ENCODE measurements around the gene POMT1. TPM values are rescaled to one million over a fixed set of nuclear protein-coding genes. Genes with fewer than 3 reads are reported as not detected.
A peak's percentile ranks its signal among the peaks of the same experiment; 100 is the strongest.

Gene POMT1
- total and polyA plus RNA-seq, 4 donors, result 11.9 to 28.3 (median 23.1) TPM

- 90 to 94% methylated on average over 9 of the region's 9 CpGs for WGBS, 2 donors
- DNase-seq (no peak), ATAC-seq (ENCODE audit: insufficient read depth, low FRiP score) (no peak)
- Histone ChIP-seq H3K4me3 (no peak overlapping the region), H3K9me3 (ENCODE audit: control insufficient read depth in 4 of 4, insufficient read depth in 3 of 4, low read length in 3 of 4) (no peaks in the 10 kb centered on the region), H3K36me3 (ENCODE audit: control insufficient read depth in 4 of 4, insufficient read depth in 4 of 4, low read length in 4 of 4) (peaks cover 21 to 90% (median 80%) of the 10 kb centered on the region in 4 donors), H3K27ac (ENCODE audit: low read depth in 1 of 2, low read length in 1 of 2) (peak overlapping the region in 1 of 2 donors; percentile 76), H3K4me1 (ENCODE audit: control insufficient read depth in 5 of 5, insufficient read depth in 5 of 5, low read length in 5 of 5) (no peaks in the 10 kb centered on the region), H3K27me3 (ENCODE audit: control insufficient read depth in 3 of 3, insufficient read depth in 3 of 3, low read length in 2 of 3) (no peaks in the 10 kb centered on the region), H3K9ac (ENCODE audit: insufficient read depth in 1 of 2, low read length in 2 of 2) (no peak overlapping the region)
- TF ChIP-seq CTCF (IDR thresholded peaks at IDR 0.05; ENCODE audit: control extremely low read depth, extremely low read depth), result no peak
These were observed 19.2 kb upstream of the POMT1 start for GRCh38 chr9:131483319-131484050.

- WGBS, 2 donors, result 98% methylated on average over 7 of the region's 7 CpGs
- Histone ChIP-seq H3K4me3 (no peak overlapping the region), H3K27me3 (ENCODE audit: control insufficient read depth in 3 of 3, insufficient read depth in 3 of 3, low read length in 2 of 3) (no peaks in the 10 kb centered on the region), H3K36me3 (ENCODE audit: control insufficient read depth in 4 of 4, insufficient read depth in 4 of 4, low read length in 4 of 4) (peaks cover 16 to 90% (median 77%) of the 10 kb centered on the region in 4 donors), H3K9ac (ENCODE audit: insufficient read depth in 1 of 2, low read length in 2 of 2) (no peak overlapping the region), H3K27ac (ENCODE audit: low read depth in 1 of 2, low read length in 1 of 2) (peak overlapping the region in 1 of 2 donors; percentile 76), H3K4me1 (ENCODE audit: control insufficient read depth in 5 of 5, insufficient read depth in 5 of 5, low read length in 5 of 5) (no peaks in the 10 kb centered on the region), H3K9me3 (ENCODE audit: control insufficient read depth in 4 of 4, insufficient read depth in 3 of 4, low read length in 3 of 4) (no peaks in the 10 kb centered on the region)
- TF ChIP-seq CTCF (IDR thresholded peaks at IDR 0.05; ENCODE audit: control extremely low read depth, extremely low read depth), result no peak
- ATAC-seq (ENCODE audit: insufficient read depth, low FRiP score), result no peak
- no peak for DNase-seq
These were observed 18.7 kb upstream of the POMT1 start for GRCh38 chr9:131484051-131484445.

GRCh38 chr9:131484560-131485185 lies 18.0 kb upstream of the POMT1 start:
- H3K27ac ChIP-seq (ENCODE audit: low read depth in 1 of 2, low read length in 1 of 2), result no peak overlapping the region
- 97% methylated on average over 15 of the region's 15 CpGs for WGBS, 2 donors

More at GRCh38 chr9:131484560-131485185, 18.0 kb upstream of the POMT1 start:
- Histone ChIP-seq H3K4me1 (ENCODE audit: control insufficient read depth in 5 of 5, insufficient read depth in 5 of 5, low read length in 5 of 5) (no peaks in the 10 kb centered on the region), H3K9me3 (ENCODE audit: control insufficient read depth in 4 of 4, insufficient read depth in 3 of 4, low read length in 3 of 4) (no peaks in the 10 kb centered on the region), H3K9ac (ENCODE audit: insufficient read depth in 1 of 2, low read length in 2 of 2) (no peak overlapping the region), H3K4me3 (no peak overlapping the region), H3K36me3 (ENCODE audit: control insufficient read depth in 4 of 4, insufficient read depth in 4 of 4, low read length in 4 of 4) (peaks cover 17 to 90% (median 76%) of the 10 kb centered on the region in 4 donors), H3K27me3 (ENCODE audit: control insufficient read depth in 3 of 3, insufficient read depth in 3 of 3, low read length in 2 of 3) (no peaks in the 10 kb centered on the region)
- ATAC-seq (ENCODE audit: insufficient read depth, low FRiP score), result no peak
- DNase-seq, result no peak
- no peak for TF ChIP-seq CTCF (IDR thresholded peaks at IDR 0.05; ENCODE audit: control extremely low read depth, extremely low read depth)
